GM18520 (cell line): ENCODE measurements around the gene VSNL1.
"Not testable (repeated sequence)": the region's sequence is repeated elsewhere in the genome, so short reads cannot be mapped to it uniquely, and the experiment has no call there.

Source experiments
- ATAC-seq: cut with Tn5 transposase; IDR thresholded peaks from one replicate; pipeline ENCODE4 v1.9.1; 2021; ENCODE audit not compliant: unreplicated experiment

VSNL1 gene

DNA sequence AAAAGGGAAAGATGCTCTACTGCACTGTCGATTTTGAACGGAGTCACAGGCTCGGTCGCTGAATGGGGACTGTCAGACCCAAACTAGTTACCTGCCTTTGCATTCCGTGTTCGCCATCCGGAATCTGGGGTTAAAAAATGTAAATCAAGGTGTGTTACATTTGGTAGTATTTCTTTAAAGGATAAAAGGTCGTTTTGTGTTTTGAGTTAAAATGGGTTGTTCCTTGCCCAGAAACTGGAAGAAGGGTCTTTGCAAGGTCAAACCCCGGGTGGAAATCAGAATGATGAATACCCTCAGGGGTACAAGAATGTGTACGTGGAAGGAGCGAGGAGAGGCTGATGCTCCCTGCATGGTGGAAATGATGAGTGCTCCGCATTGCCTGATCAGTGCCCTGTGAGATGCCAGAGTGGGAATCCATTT lies 1.0 kb downstream of the VSNL1 start:
- ATAC-seq: no peak

DNA sequence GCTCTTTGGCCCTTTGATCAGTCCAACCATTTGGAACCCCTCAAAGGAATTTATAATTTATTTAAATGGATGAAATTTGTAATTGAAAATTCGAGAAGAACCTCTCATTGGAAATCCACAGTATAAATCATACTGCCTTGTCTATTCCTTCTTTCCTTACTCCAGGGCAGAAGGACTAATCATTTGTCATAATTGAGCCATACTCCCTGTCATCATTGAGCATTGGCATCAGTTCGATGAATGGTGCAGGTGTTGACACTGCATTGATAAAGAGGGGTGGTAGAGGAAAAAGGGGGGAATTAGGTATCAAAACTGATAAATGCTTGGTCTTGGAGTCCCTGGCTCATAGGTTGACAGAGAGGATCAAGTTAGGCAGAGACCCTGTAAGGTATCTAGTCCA lies 2.0 kb downstream of the VSNL1 start:
- no peak for ATAC-seq

DNA sequence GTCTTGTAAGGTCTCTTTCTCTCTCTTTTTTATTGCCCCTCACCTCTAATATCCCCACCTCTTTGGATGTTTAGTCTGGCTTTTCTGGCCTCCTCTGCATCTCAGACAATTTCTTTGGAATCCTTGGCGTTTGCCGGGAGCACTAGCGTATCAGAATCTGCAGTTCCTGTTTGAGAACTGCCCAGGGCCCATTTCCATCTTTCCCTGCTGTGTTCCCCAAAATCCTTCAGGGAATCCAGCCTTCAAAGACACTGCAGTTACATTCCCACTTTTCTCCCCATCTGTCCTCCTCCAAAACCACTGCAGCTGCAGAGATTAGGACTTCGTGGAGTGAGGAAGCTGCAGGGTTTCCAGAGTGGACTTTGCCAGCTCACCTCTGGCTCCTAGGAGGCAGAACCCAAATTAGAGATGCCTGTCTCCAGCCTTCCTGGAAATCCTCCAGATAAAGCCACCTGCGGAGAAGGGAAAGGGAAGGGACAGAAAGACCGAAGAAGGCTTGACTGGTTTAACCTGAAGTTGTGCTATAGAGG lies 2.7 kb downstream of the VSNL1 start:
- no peak for ATAC-seq

DNA sequence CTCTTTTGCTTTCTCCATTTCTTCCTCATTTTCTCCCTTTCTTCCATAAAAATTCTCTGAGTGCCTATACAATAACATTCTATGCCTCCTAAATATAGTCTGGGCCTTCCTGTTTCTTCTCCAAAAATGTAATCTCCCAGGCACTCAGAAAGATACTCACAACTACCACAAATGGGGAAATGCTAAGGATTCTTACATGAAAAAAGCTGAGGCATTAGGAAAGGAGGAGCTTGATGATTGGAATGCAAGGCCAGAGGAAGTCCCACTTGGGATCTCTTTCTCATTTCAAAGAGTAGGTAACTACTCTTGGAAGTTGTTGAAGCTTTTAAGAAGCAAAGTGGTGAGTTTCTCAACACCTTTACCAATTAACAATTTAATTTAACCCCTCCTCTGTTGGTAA lies 3.4 kb downstream of the VSNL1 start:
- ATAC-seq: no peak

DNA sequence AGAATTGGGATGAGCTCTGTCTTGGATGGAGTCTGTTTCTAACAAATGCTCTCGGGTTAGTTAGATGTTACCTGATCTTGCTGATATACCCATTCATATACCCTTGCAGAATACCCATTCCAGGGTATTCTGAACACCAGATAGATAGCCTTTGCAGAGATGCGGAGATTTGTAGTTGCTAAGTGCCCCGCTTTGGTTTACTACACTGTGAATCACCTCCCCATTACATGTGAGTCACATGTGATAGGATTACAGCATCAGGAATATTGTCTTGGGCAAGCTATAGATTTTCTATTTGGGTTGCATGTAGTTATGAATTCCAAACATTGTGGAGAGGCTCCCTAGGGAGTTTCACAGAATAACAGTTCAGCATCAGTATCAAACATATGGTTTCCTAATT lies 3.8 kb downstream of the VSNL1 start:
- no peak for ATAC-seq

DNA sequence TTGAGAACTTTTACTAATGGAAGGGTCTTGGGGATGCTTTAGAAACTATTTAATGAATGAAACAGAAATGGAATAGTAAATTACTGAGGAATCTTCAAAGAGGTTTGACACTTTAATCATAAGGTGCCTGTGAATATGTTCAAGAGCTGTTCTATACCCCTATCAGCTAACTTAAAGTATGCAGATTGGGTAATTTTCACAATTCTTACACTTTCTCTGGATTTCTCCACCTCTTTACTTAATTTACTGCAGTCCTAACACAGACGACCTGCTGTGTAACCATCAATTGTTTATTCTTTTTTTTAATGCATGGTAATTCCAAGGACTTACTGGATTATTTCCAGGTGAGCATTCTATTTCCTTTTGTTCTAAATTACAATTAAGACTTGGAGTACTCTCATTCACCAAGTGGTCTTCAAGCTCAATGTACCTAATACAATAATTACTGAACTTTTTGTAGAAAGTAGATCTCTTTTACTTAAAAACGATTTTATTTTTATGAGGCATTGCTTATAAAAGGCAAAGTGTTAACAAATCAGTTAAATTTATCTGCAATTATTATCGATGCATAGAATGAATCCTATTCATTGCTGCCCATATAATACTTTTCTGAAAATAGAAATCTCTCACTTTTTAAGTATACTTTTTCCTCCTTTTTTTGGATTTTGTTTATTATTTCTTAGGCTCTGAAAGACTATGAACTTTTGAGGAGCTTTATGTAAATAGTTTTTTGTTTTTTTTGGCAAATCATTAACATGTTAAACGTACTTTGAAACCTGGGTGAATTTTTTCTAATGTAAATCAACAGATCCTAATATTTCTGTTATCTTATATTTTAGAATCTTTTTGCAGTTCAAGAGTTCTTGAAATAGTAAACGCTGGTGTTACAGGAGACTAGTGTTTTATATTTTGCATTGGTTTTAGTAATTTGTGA lies 5.5 kb downstream of the VSNL1 start:
- no peak for ATAC-seq

DNA sequence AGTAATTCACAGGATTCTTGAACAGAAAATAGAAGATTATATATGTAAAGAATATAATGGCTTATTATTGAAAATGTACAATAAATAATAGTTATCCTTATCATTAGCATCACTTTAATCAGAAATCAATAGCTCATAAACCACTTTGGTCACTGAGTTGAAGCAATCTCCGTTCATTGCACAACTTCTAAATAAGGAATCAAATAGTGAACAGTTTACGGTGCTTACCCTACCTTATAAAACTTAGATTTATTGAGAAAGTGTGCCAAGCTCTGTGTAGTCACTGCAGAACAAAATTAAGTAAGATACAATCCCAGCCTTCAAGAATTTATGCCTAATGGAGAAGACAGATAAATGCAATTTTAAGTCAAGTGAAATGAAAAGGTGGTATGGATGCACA lies 6.7 kb downstream of the VSNL1 start:
- ATAC-seq: no peak

DNA sequence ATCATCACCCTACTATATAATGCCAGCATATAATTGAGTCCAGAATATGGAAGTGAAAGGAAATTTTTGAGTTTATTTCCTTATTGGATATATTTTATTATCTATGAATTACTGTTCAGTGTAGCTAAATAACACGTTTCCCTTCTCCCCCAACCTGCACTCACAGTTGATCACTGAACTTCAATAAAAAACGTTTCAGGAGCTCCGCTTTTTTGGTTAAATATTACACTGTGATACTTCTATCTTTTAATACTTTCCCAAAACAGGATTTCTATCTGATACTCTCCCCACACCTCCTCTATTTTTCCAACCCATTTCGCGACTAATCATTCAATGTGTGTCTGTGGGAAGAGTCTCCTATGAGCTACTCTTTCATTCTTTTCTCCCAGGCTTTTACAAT lies 7.2 kb downstream of the VSNL1 start:
- no peak for ATAC-seq

DNA sequence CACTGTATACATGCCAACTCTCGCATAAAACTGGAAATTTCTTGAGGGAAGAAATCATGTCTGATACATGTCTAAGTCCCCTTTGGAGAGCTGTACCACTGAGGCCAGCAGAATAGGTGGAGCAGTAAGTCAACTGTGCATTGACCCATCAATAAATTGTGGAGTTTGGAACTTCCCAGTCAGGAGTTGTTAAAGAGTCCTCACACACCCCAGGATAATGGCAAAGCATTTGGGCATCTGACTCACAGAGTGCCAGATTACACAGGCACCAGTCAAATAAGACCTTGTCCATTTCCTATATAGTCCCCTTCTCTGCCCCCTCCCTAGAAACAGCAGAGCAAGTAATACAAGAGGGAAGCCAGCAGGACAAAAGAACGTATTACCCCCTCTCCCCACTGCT lies 10.4 kb downstream of the VSNL1 start:
- ATAC-seq: no peak

DNA sequence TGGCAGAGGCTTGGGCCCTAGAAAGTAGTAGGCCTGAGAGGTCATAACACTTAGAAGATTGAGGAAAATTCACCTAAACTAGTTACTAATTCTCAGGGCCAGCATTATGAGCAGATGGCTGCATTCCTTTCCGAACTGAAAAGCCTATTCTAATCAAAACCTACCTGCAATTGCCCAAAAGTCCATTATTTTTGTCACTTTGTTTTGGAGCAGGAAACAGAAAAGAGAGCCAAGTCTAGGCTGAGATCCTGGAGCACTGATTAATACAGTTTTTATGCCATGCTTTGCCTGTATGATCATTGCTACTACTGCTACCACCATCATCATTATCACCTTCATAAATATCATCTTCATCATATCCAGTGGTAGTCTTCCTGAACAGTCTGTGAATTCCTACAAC lies 14.7 kb downstream of the VSNL1 start:
- no peak for ATAC-seq

DNA sequence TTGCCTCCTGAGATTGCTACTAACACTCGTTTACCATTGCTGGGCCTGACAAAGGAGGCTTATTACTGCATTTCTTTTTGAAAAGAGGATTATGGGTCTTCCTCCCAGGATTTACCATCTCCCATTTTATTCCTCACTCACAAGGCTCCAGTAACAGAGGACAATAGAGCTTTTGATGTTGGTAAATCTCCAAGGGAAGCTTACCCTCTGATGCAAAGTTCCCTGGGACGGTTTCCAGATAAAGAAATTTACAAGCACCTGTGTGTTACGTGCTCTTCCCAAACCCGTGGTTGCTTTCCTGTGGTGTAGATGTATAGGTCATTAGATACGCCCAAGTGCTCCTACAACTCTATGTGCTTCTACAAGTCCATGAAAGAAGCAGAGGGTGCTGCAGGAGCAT lies 17.1 kb downstream of the VSNL1 start:
- ATAC-seq: no peak

DNA sequence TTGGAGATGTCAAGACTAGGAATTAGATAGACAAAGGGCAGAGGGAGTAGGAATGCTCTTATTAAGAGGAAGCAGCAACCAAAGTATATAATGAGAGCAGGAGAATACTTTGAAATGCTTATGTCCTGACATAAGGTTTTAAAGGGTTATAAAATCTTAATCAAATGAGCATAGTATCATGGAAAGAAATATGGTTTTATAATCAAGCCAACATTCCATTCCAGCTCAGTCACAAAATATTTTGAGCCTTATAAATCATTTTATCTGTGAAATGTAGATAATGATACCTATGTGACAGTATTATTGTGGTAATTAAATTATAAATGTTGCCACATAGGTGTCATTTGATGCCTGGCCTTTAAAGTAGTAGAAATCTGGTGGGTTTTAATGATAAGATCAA lies 17.6 kb downstream of the VSNL1 start:
- no peak for ATAC-seq

DNA sequence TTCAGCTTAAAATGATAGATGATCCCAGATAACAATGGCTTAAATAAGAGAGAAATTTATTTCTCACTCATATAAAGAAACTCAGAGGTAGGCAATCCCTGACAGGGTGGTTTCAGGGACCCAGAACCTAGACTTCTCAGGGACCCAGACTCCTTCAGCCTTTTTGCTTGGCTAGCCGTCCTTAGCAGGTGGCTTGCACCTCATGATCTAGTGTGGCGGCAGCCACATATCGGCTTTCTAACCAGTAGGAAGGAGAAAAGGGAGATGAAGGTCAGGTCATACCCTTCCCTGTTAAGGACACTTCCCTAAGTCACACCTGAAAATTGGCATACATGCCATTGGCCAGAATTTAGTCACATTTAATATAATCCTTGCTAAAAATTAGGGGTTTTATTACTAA lies 18.4 kb downstream of the VSNL1 start:
- ATAC-seq: no peak

DNA sequence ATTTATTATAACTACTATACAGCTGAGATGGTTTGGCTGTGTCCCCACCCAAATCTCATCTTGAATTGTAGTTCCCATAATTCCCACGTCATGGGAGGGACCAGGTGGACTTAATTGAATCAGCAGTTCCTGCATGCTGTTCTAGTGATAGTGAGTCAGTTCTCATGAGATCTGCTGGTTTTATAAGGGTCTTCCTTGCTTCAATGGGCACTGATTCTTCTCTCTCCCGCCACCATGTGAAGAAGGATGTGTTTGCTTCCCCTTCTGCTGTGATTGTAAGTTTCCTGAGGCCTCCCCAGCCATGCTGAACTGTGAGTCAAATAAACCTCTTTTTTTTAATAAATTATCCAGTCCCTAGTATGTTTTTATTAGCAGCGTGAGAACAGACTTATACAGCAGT lies 25.2 kb downstream of the VSNL1 start:
- ATAC-seq: not testable (repeated sequence)

DNA sequence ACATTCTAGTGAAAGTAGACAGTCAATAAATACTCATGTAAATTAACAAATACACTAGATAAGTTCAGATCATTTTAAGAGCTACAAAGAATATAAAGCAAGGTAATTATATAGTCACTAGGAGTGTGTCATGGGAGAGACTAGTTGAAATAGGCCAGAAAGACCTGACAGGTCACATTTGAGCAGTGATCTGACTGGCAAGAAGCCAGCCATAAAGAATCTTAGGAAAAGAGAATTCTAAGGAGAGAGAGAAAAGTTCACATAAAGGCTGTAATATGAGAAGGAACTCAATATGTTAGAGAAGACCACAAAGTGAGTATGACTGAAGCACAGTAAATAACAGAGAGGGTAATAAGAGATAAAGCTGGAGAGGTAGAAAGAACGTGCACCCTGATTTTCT lies 31.2 kb downstream of the VSNL1 start:
- ATAC-seq: no peak

DNA sequence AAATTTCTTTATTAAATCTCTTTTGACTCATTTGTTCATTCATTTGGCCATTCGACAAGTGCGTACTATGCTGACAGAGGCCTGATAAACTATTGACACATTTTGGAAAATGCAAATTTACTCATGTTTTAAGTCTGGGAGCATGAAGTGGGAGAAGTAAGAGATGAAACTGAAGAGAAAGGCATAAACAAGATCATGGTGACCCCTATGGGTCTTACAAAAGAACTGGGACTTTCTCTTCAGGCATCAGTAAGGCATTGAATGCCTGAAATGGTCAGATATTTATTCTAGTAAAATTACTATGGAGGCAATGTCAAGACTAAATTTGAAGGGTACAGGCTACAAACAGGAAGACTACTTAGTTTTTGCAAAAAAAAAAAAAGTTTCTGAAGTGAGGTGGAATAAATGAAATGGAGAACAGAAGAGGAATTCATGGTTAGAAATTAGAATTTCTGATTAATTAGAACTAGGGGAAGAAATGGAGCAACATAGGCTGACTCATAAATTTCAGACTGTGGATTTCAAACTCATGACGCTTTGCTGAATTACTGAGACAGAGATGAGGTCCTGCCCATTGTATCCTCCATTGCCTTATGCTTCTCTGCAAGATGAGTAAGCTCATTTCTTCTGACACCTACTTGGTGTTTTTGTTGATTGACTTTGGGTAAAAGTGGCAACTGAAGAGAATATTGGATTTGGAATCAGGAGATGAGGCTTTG lies 32.7 kb downstream of the VSNL1 start:
- no peak for ATAC-seq

DNA sequence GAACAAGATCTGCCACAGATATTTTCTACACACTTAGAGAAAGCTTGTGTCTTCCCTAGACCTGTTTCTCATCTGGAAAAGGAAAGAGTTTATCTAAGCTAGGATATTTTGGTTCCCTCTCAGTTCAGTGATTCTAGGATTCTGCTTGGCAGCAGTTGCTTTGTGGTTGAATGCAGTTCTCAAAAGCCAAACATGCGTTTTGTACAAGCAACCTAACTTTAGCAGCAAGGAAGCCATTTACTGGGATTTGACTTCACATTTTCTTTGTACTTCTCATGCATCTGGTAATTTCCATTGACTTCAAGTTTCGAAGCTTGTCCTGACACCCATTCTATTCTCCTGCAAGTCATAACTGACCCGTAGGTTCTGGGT lies 33.3 kb downstream of the VSNL1 start:
- ATAC-seq: no peak

DNA sequence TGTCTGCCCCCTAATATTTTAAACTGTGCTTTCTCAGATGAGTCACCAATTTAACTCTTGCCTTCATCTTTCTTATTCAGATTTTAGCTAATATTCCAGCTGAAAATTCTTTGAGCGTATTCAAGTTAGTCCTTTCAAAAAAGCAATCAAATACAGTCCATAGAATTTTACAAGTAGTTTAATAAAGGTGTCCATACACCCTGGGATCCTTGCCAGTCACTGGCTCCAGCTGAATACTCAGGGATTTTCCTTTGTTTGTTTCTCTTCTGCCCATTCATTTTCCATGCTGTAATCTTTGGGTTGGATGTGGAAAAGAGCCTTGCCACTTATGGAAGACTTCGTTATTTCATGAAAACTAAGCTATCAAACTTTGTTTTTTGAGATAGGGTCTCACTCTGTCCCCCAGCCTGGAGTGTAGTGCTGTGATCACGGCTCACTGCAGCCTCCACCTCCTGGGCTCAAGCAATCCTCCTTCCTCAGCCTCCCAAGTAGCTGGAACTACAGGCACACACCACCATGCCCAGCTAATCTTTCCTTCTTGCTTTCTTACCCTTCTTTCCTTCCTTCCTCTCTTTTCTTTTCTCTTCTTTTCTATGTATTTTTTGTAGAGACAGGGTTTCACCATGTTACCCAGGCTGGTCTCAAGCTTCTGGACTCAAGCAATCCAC lies 34.0 kb downstream of the VSNL1 start:
- no peak for ATAC-seq

DNA sequence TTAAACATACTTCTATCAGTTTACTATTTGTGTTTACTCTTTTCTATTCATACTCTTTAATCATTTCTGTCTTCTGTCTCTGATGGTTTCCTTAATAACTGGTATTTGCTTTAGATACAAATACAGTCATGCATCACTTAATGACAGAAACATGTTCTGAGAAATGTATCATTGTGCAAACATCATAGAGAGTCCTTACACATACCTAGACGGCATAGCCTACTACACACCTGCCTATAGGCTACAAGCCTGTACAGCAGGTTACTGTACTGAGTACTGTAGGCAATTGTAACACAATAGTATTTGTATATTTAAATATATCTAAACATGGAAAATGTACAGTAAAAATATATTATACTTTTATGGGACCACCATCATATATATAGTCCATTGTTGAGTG lies 36.3 kb downstream of the VSNL1 start:
- ATAC-seq: no peak

DNA sequence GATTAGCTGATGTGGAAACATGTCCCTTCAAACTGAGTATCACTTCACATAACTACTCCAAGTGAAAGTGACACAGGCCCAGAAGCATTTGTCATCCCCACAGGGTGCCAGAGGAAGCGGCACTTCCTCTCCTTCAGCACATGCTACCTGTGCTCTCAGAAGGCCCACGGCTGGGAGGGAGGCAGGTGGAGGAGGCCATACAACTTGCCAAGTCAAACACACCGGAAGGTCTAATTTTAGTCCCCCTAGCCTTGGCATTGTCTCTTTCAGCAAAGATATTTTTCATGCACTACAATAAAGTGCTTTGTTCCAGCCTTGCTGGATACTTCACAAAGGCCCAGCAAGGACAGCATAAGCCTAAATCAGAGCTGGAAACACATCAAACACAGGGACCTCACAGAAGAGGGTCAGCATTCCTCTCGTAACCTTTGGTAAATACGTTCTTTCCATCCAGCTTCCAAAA lies 38.0 kb downstream of the VSNL1 start:
- no peak for ATAC-seq

DNA sequence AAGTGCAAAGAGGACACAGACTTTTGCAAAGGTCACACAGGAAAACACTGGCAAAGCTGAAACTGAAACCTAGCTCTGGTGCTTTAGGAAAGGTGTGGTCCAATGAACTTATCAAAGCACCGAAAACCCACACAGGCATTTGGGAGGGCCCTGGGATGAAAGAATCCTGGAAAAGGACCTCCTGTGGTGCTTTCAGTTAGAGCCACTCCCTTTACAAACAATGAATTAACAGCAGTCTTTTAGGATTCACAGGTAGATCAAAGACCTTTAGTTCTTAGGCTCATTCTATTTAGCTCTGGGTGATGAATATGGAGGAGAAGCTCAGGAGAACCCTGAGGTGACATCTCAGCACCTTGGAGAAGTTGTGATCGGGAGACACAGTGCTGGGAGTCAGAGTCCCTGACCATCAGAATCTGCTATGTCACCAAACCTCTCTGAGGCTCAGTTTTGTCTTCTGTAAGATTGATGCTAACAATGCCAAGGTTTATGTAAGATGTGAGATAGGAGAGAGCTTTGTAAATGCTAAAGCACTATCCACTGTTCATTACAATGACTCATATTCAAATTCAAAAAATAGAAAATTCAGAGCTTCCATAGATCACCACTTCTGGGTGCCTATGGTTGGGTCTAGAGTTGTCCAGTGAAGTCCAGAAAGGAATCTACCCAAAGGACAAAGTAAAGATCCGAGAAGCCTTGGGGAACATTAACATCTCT lies 39.3 kb downstream of the VSNL1 start:
- ATAC-seq: no peak
